Stimulated activated CD8-positive, alpha-beta memory T cell treated with anti-CD3 and anti-CD28 coated beads, Interleukin-15, amount 100 ng/mL, for 4 hours (primary cell): ENCODE results near the gene DNAJA2.
"Not testable (repeated sequence)": the region's sequence is repeated elsewhere in the genome, so short reads cannot be mapped to it uniquely, and the experiment has no call there.

Source experiments
- DNase-seq, 2 donors: peaks; one replicate each; pipeline ENCODE4 v3.0.0-alpha.2; 2020; ENCODE audit warnings: low read depth in 2 of 2

Gene DNAJA2

DNA sequence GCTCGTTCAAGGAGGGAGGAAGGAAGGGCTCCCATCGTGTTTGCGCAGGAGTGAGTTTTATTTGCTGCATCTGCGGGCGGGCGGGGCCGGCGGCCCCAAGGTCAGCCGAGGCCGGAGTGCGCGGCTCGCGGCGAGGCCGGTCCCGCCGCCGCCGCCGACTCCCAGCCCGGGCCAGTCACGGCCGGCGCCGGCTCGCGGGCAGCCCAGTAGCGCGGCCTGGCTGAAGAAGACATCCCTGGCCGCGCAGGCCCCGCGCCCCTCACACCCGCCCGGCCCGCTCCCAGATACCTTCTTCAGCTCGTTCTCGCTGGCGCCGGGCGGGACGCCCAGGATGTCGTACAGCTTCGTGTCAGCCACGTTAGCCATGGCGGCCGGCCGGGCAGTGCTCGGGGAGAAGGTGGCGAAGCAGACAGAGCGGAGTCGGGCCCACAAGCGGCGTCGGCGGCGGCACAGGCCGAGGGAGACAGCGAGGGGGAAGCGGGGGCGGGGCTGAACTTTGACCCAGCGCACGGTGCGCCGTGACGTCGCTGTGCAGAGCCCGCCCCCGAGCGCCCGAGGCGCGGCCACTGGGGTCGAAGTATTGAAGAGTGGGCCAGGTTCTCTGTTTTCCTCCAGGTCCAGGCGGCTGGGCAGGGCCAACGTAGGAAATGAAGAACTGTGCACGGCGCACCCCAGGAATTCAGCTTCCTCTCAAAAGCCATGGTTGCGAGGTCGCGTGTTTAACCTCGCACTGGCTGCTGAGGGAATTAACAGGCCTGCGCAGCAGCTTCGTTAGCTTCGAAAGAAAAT lies at the start of gene DNAJA2:
DNAJA2 (minus strand) TSS at position 468 of the 789 bp plus-strand sequence; CDS start at position 366, 102 bp downstream.
- DNase-seq, result peak; percentile 81 to 83

DNA sequence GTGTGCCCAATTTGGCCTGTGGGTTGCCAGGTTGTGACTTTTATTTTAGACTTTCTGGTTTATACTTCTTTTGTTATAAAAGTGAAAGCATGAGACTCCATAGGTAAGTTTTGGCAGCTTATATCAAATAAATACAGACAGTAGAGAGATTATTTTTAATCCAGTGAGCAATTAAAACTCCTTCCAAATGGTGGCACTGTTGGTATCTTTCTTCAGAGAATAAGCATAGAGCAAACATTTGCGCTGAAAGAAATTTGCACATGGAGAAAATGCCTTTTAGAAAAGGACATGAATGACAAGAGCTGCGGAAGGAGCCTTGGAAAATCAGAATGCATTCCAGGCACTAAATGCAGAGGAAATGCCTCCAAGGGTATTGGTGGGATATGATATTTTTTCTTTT lies 46.1 kb upstream of the DNAJA2 start:
- DNase-seq, result no peak

DNA sequence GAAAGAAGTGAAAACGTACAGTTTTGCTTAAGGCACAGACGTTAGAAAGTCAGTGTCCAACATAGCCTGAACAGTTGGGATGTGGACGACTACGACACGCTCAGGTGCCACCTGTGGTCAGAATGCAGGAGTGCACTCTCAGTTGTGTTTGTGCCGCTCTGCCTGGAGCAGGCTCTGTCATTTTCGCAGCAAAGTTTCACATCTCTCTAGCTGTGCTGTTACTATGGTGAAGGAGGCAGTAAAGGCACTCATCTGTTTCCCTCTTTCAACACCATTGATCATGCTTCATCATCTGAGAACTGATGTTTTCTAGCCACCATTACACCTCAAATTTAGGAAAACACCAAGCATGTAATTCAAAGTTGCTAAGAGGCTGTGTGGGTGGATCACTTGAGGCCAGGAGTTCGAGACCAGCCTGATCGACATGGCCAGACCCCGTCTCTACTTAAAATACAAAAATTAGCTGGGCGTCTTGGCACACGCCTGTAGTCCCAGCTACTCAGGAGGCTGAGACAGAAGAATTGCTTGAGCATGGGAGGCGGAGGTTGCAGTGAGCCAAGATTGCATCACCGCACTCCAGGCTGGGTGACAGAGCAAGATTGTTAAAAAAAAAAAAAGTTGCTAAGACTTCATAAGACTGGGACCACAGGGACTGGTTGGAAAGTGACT lies 44.9 kb upstream of the DNAJA2 start:
- no peak for DNase-seq

DNA sequence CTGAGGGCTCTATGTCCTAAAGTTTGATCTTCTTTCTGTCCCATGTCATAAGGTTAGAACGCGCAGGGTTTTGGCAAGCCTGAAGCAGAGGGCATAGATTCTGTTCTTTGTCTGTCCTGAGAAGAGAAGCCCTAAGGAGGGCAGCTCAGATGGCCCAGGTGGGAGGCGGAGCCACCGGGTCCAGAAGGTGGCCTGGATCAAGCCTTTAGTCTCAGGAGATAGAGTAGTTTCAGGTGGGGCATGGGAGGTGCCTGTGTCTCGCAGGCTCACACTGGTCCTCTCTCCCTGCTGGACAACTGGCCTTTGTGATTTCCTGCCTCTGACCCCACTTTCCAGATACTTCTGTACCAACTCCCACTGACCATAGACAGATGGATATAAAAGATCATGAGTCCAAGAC lies 44.2 kb upstream of the DNAJA2 start:
- no peak for DNase-seq

- no peak for DNase-seq
Observed at GRCh38 chr16:47016700-47017133, 43.2 kb upstream of the DNAJA2 start.

GRCh38 chr16:47013910-47014309 lies 40.4 kb upstream of the DNAJA2 start:
- DNase-seq, result no peak

GRCh38 chr16:47013172-47013571 lies 39.7 kb upstream of the DNAJA2 start:
- DNase-seq, result no peak

DNA sequence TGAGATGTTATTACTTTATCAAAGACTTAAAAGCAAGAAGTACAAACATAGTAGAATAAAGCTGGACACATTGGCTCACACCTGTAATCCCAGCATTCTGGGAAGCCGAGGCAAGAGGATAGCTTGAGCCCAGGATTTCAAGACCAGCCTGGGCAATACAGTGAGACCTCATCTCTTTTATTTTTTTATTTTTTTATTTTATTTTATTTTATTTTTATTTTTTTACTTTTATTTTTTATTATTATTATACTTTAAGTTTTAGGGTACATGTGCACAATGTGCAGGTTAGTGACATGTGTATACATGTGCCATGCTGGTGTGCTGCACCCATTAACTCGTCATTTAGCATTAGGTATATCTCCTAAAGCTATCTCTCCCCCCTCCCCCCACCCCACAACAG lies 37.3 kb upstream of the DNAJA2 start:
- DNase-seq, result not testable (repeated sequence)

DNA sequence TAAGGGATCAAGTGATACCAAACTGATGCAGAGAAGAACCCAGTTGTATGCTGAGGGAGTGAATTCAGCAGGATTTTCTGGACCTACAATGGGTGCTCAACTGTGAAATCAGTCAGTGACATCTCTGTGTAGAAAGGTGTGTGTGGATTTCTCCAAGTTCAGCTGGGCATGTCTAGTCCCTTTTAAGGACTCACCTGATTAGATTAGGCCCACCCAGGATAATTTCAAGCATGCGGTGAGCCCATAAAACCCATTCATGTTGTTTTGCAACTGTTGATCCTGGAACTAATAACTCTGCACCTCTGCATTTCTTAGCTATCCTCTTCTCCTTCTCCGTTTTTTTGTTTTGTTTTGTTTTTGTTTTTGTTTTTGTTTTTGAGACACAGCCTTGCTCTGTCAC lies 35.1 kb upstream of the DNAJA2 start:
- DNase-seq, result no peak

DNA sequence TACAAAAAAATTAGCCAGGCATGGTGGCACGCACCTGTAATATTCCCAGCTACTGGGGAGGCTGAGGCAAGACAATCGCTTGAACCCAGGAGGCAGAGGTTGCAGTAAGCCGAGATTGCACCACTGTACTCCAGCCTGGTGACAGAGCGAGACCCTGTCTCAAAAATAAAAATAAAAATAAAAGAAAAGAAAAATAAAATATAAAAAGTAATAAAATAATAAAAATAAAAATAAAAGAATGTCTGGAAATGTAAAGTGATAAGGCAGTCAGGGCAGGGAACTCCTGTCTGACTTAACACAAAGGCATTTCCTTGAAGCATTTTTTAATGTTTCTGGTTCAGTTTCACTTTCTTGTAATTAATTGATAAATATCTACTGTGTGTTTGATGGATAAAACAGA lies 34.7 kb upstream of the DNAJA2 start:
- no peak for DNase-seq

DNA sequence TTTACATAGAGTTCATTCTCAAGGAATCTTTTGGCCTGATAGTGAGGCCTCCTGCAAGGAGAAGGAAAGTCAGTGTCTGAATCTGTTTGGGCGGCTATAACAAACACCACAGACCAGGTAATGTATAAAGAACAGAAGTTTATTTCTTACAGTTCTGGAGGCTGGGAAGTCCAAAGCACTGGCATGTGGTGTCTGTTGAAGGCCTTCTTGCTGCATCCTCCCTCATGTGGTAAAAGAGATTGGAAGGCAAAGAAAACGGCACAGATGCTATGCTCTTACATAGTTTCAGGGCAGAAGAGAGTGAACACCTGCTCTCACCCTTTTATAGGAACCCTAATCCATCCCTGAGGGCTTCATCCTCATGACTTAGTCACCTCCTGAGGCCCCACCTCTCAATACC lies 31.2 kb upstream of the DNAJA2 start:
- DNase-seq, result no peak

GRCh38 chr16:47000066-47000465 lies 26.6 kb upstream of the DNAJA2 start:
- DNase-seq, result not testable (repeated sequence)

DNA sequence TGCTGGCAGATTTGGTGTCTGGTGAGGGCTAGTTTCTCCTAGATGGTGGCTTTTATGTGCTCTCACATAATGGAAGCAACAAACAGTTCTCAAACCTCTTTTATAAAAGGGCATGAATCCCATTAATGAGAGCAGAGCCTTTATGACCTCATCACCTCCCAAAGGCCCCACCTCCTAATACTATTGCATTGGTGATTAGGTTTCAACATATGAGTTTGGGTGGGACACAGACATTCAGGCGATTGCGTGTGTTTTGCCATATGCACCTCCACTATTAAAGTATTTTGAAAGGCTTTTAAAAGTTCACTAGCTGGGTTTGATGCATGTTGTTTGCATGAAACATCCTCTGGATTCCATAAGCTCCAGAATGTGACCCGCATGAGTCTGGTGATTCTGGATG lies 24.4 kb upstream of the DNAJA2 start:
- DNase-seq, result no peak

DNA sequence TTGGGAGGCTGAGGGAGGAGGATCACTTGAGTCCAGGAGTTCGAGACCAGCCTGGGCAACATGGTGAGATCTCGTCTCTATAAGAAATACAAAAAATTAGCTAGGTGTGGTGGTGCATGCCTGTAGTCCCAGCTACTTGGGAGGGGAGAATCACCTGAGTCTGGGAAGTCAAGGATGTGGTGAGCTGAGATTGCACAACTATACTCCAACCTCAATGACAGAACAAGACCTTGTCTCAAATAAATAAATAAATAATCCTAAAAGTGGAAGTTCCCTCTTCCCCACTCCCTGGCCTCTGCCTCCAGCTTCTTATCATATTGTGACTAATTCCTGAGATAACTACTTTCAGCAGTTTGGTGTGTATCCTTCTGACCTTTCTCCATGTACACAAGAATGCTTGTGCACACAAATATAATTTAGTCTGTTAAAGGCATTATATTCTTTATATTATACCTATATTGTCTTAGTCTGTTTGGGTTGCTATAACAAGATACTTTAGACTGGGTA lies 23.5 kb upstream of the DNAJA2 start:
- DNase-seq, result no peak

DNA sequence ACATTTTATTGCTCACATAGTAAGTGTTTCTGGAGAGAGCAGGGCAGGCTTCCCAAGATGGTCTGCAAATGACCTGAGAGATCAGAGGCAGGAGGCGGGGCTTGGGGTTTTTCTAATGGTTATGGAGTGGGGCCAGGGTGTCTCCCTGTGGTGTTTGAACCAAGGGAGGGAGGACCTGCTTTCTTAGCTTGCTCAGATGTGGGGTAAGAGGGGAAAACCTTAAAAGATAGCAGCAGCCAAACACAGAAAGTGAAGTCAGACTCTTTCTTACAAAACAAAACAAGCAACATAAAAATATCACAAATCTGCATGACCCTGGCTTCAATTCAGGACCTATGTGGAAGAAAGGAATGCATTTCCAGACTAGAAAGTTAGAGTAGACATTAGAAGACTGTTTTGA lies 22.9 kb upstream of the DNAJA2 start:
- DNase-seq, result no peak

DNA sequence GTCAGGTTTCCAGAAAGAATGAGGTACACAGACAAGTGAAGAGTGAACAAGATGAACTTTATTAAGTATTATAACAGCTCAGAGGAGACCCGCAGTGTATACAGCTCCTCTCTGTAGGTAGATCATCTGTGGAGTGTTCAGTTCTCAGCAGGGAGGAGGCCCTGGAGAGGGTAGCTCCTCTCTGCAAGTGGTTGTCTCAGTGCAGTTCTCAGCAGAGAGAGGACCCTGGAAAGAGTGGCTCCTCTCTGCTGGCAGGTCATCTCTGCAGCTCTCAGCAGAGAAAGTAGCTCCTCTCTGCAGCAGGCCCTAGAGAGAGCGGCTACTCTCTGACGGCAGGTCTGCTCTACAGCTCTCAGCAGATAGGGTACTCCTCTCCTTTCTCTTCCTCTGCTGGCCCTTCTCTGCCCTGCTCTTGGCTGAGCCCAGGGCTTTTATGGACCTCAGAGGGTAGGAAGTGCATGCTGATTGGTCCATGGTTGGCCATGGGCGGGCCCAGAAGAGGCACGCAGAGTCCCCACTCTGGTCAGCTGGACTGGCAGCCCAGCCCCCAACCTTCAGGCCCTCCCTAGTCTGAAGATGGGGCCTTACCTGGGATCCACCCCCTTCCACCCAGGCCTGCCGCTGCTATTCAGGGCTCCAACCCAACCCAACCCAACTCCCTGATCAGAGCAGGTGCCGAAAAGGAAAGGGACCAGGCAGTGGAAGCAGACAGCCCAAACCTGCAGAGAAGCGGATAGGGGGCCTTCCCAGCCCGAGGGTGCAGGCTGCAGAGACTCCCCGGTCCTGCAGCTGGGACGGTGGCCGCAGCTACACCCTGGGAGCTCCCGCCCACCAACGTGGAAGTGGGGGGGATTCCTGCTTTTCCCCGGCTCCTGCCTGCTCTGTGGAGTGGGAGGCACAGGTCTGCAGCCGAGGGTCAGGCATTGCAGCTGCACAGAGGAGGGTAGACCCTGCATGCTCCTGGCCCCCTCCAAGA lies 18.5 kb upstream of the DNAJA2 start:
- DNase-seq, result no peak

DNA sequence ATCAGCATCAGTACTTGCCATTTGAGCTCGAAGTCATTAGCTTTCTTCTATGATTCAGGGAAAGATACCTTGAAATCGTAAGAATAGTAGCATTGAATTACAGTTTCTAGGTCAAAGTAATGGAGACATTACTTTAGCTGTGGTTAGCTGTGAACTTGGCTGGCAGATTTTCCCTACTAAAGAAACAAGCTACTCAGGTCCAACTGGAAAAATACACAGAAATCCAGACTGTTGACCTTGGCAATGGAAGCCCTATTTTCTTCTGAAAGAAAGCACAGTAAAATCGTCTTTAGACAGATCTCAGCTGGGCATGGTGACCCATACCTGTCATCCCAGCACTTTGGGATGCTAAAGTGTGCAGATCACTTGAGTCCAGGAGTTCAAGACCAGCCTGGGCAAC lies 13.4 kb upstream of the DNAJA2 start:
- no peak for DNase-seq

DNA sequence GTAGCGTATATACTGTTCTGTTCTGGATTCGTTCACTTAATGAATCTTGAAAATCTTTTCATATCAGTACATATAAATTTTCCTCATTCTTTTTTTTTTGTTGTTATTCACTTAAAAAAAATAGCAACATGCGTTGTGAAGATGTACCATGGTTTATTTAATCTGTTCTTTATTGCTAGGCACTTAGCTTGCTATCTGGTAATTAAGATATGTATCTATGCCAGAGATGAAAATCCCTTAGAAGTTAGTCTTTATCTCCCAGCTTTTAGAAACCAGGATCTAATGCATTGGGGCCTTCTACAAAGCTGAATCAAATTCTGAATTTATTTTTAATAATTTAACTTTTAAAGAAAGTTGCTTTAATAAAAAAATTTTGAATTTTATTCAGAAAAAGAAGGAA lies 13.0 kb upstream of the DNAJA2 start:
- no peak for DNase-seq

DNA sequence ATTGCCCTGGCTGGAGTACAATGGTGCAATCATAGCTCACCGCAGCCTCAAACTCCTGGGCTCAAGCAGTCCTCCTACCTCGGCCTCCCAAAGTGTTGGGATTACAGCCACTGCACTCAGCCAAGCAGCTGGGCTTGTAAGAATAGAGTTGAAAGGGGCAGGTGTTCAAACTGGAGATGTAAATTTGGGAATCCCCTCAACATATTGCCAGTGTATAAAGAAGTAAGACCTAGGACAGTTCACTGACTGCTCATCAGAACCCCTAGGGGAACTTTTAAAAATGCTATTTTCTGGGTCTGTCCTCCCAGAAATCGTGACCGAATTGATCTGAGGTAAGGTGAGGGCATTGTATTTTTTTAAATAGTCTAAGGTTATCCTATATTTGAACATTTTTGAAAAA lies 8.9 kb upstream of the DNAJA2 start:
- DNase-seq, result no peak

GRCh38 chr16:46980926-46981325 lies 7.5 kb upstream of the DNAJA2 start:
- no peak for DNase-seq

GRCh38 chr16:46976550-46976949 lies 3.1 kb upstream of the DNAJA2 start:
- no peak for DNase-seq

GRCh38 chr16:46975908-46976470 lies 2.5 kb upstream of the DNAJA2 start:
- DNase-seq, result no peak
